Activated T-cell treated with anti-CD3 and anti-CD28 coated beads, Interleukin-2, amount 50 U/mL, for 4 hours (primary cell): Measurements from ENCODE around the gene GTF2F2. TPM values are rescaled to one million over a fixed set of nuclear protein-coding genes. Genes with fewer than 3 reads are reported as not detected.

Experiments
- ATAC-seq, 2 donors: fragments of 200-7000 bp; cut with Tn5 transposase; one replicate each; pipeline ENCODE4 v1.10.0; 2021
- DNase-seq: peaks from one replicate; pipeline ENCODE4 v3.0.0-alpha.2; 2020
- H3K27me3 Mint-ChIP-seq: one replicate; pipeline ENCODE4 v1.8.0; 2021; ENCODE audit warnings: low read depth, mixed read lengths
- H3K36me3 Mint-ChIP-seq: one replicate; pipeline ENCODE4 v1.8.0; 2022; ENCODE audit warnings: mixed read lengths; ENCODE audit not compliant: insufficient read depth
- H3K4me1 Mint-ChIP-seq: one replicate; pipeline ENCODE4 v1.8.0; 2021; ENCODE audit warnings: low read depth, mixed read lengths
- H3K4me3 Mint-ChIP-seq: one replicate; pipeline ENCODE4 v1.8.0; 2021; ENCODE audit warnings: mild to moderate bottlenecking, moderate library complexity, mixed read lengths
- H3K9me3 Mint-ChIP-seq: one replicate; pipeline ENCODE4 v1.8.0; 2021; ENCODE audit warnings: mixed read lengths
- total RNA-seq, 3 donors: library from RNA; stranded (reverse); gene quantifications; one replicate each; pipeline ENCODE4 v1.2.1, GENCODE V29; 2021

Gene GTF2F2
- total RNA-seq, 3 donors from 2014 or later = 34.5 to 35.9 (median 35.5) TPM

GRCh38 chr13:45200701-45201232 is 80.5 kb downstream of the GTF2F2 start, which contains the start of gene KCTD4:
Gene KCTD4 (minus strand): TSS chr13:45201045. CDS start chr13:45194567, 6,478 bp downstream.
- H3K9me3 Mint-ChIP-seq = no peaks in the 10 kb centered on the region
- peaks cover 15% of the 10 kb centered on the region for H3K36me3 Mint-ChIP-seq
- H3K4me3 Mint-ChIP-seq = no peak within 1 kb of the TSS
- ATAC-seq (no peak), DNase-seq (no peak)
- no peaks in the 10 kb centered on the region for H3K27me3 Mint-ChIP-seq
- peaks cover 11% of the 10 kb centered on the region for H3K4me1 Mint-ChIP-seq

GRCh38 chr13:45205124-45205523 is 84.8 kb downstream of the GTF2F2 start:
- peaks cover 31% of the 10 kb centered on the region for H3K36me3 Mint-ChIP-seq
- H3K9me3 Mint-ChIP-seq = no peaks in the 10 kb centered on the region
- DNase-seq = no peak
- H3K27me3 Mint-ChIP-seq = no peaks in the 10 kb centered on the region
- H3K4me1 Mint-ChIP-seq = peaks cover 26% of the 10 kb centered on the region
- ATAC-seq = no peak
- no peak overlapping the region for H3K4me3 Mint-ChIP-seq

- DNase-seq = no peak
- Mint-ChIP-seq H3K9me3 (no peaks in the 10 kb centered on the region), H3K27me3 (no peaks in the 10 kb centered on the region), H3K4me3 (no peak overlapping the region), H3K36me3 (peaks cover 38% of the 10 kb centered on the region), H3K4me1 (peaks cover 26% of the 10 kb centered on the region)
- peak; percentile 93 to 95 for ATAC-seq
Observed at GRCh38 chr13:45206340-45206739, 86.0 kb downstream of the GTF2F2 start.

GRCh38 chr13:45207319-45207718 is 87.0 kb downstream of the GTF2F2 start:
- ATAC-seq = no peak
- H3K27me3 Mint-ChIP-seq = no peaks in the 10 kb centered on the region
- H3K36me3 Mint-ChIP-seq = peaks cover 35% of the 10 kb centered on the region
- H3K4me3 Mint-ChIP-seq = no peak overlapping the region
- no peaks in the 10 kb centered on the region for H3K9me3 Mint-ChIP-seq
- H3K4me1 Mint-ChIP-seq = peaks cover 26% of the 10 kb centered on the region
- DNase-seq = no peak

- ATAC-seq (no peak), DNase-seq (no peak)
- Mint-ChIP-seq H3K4me1 (peaks cover 26% of the 10 kb centered on the region), H3K4me3 (no peak overlapping the region), H3K9me3 (no peaks in the 10 kb centered on the region), H3K27me3 (no peaks in the 10 kb centered on the region), H3K36me3 (peaks cover 34% of the 10 kb centered on the region)
Observed at GRCh38 chr13:45208132-45208531, 87.8 kb downstream of the GTF2F2 start.

GRCh38 chr13:45209229-45209628 is 88.9 kb downstream of the GTF2F2 start:
- no peak for ATAC-seq
- Mint-ChIP-seq H3K4me1 (peaks cover 26% of the 10 kb centered on the region), H3K27me3 (no peaks in the 10 kb centered on the region), H3K9me3 (no peaks in the 10 kb centered on the region), H3K4me3 (no peak overlapping the region), H3K36me3 (peaks cover 38% of the 10 kb centered on the region)
- DNase-seq = no peak

GRCh38 chr13:45215392-45216077 is 95.2 kb downstream of the GTF2F2 start:
- Mint-ChIP-seq H3K4me1 (peaks cover 4% of the 10 kb centered on the region), H3K36me3 (peaks cover 18% of the 10 kb centered on the region), H3K4me3 (no peak overlapping the region), H3K9me3 (no peaks in the 10 kb centered on the region), H3K27me3 (no peaks in the 10 kb centered on the region)
- DNase-seq = no peak
- ATAC-seq = no peak

GRCh38 chr13:45216193-45216592 is 95.9 kb downstream of the GTF2F2 start:
- Mint-ChIP-seq H3K27me3 (no peaks in the 10 kb centered on the region), H3K9me3 (no peaks in the 10 kb centered on the region), H3K4me3 (no peak overlapping the region), H3K4me1 (peaks cover 4% of the 10 kb centered on the region), H3K36me3 (peaks cover 16% of the 10 kb centered on the region)
- no peak for DNase-seq
- peak; percentile 48 to 51 for ATAC-seq

- Mint-ChIP-seq H3K36me3 (peaks cover 13% of the 10 kb centered on the region), H3K27me3 (no peaks in the 10 kb centered on the region), H3K4me1 (peaks cover 4% of the 10 kb centered on the region), H3K9me3 (no peaks in the 10 kb centered on the region), H3K4me3 (no peak overlapping the region)
- DNase-seq (no peak), ATAC-seq (no peak)
Observed at GRCh38 chr13:45218689-45219088, 98.4 kb downstream of the GTF2F2 start.

- H3K9me3 Mint-ChIP-seq = no peaks in the 10 kb centered on the region
- DNase-seq (no peak), ATAC-seq (no peak)
- no peaks in the 10 kb centered on the region for H3K27me3 Mint-ChIP-seq
- H3K4me1 Mint-ChIP-seq = peaks cover 4% of the 10 kb centered on the region
- peaks cover 13% of the 10 kb centered on the region for H3K36me3 Mint-ChIP-seq
- no peak overlapping the region for H3K4me3 Mint-ChIP-seq
Observed at GRCh38 chr13:45219123-45219891, 99.0 kb downstream of the GTF2F2 start.

GRCh38 chr13:45219938-45220375 is 99.6 kb downstream of the GTF2F2 start:
- Mint-ChIP-seq H3K4me1 (peaks cover 4% of the 10 kb centered on the region), H3K9me3 (no peaks in the 10 kb centered on the region), H3K36me3 (peaks cover 13% of the 10 kb centered on the region), H3K27me3 (no peaks in the 10 kb centered on the region), H3K4me3 (no peak overlapping the region)
- ATAC-seq (no peak), DNase-seq (no peak)

GRCh38 chr13:45220403-45220802 is 100.1 kb downstream of the GTF2F2 start:
- no peak for ATAC-seq
- Mint-ChIP-seq H3K36me3 (peaks cover 13% of the 10 kb centered on the region), H3K4me1 (peaks cover 4% of the 10 kb centered on the region), H3K4me3 (no peak overlapping the region), H3K9me3 (no peaks in the 10 kb centered on the region), H3K27me3 (no peaks in the 10 kb centered on the region)
- no peak for DNase-seq

GRCh38 chr13:45222516-45222915 is 102.2 kb downstream of the GTF2F2 start:
- H3K27me3 Mint-ChIP-seq = no peaks in the 10 kb centered on the region
- H3K4me3 Mint-ChIP-seq = no peak overlapping the region
- H3K36me3 Mint-ChIP-seq = peaks cover 10% of the 10 kb centered on the region
- no peak for DNase-seq
- peaks cover 6% of the 10 kb centered on the region for H3K4me1 Mint-ChIP-seq
- no peak for ATAC-seq
- no peaks in the 10 kb centered on the region for H3K9me3 Mint-ChIP-seq

GRCh38 chr13:45222919-45223318 is 102.6 kb downstream of the GTF2F2 start:
- H3K36me3 Mint-ChIP-seq = peaks cover 11% of the 10 kb centered on the region
- H3K9me3 Mint-ChIP-seq = no peaks in the 10 kb centered on the region
- peaks cover 6% of the 10 kb centered on the region for H3K4me1 Mint-ChIP-seq
- H3K4me3 Mint-ChIP-seq = no peak overlapping the region
- DNase-seq (no peak), ATAC-seq (no peak)
- H3K27me3 Mint-ChIP-seq = no peaks in the 10 kb centered on the region

- Mint-ChIP-seq H3K4me1 (peaks cover 4% of the 10 kb centered on the region), H3K36me3 (peaks cover 17% of the 10 kb centered on the region)
- no peak for ATAC-seq
Observed at GRCh38 chr13:45224176-45224575, 103.9 kb downstream of the GTF2F2 start.

More at GRCh38 chr13:45224176-45224575, 103.9 kb downstream of the GTF2F2 start:
- H3K4me3 Mint-ChIP-seq = no peak overlapping the region
- DNase-seq = no peak
- H3K9me3 Mint-ChIP-seq = no peaks in the 10 kb centered on the region
- H3K27me3 Mint-ChIP-seq = no peaks in the 10 kb centered on the region
